Pons (tissue), 1 donor: ENCODE results near the gene TOX2.
A peak's percentile ranks its signal among the peaks of the same experiment; 100 is the strongest.
"Not testable (repeated sequence)": the region's sequence is repeated elsewhere in the genome, so short reads cannot be mapped to it uniquely, and the experiment has no call there.

Source experiments
- DNase-seq: peaks from one replicate; pipeline ENCODE4 v3.0.0-alpha.2; 2016; ENCODE audit warnings: low spot score

TOX2 gene

DNA sequence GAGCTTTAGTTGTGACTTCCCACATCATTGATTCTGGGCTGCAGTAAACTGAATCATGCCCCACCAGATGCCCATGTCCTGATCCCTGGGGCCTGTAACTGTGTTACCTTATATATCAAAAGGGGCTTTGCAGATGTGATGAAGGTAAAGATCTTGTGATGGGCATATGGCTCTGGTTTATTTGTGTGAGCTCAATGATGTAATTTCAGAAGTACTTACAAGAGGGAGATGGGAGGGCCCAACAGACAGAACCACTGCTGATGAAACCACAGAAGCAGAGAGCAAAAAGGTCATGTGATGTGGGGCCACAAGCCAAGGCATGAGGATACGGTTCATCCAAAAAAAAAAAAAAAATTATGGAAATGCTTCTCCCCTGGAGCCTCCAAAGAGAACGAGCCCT, 118.7 kb downstream of the TOX2 start:
- no peak for DNase-seq

DNA sequence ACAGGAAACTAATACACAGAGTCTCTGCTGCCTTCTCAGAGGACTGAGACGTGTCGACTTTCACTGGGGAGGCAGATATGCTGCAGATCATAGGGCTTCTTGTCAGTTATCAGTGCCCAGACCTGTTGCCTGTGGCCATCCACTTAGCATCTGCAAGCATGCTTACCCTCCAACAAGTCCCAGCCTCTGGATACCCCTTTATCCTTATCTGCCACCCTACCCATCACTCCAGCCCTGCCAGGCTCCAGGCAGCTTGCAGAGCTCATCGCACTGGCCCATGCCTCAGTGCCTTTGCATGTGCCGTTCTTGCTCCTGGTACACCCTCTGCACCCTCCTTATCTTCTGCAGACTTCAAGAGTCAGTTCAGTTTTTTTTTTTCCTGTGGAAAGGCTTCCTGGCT, 119.2 kb downstream of the TOX2 start:
- no peak for DNase-seq

DNA sequence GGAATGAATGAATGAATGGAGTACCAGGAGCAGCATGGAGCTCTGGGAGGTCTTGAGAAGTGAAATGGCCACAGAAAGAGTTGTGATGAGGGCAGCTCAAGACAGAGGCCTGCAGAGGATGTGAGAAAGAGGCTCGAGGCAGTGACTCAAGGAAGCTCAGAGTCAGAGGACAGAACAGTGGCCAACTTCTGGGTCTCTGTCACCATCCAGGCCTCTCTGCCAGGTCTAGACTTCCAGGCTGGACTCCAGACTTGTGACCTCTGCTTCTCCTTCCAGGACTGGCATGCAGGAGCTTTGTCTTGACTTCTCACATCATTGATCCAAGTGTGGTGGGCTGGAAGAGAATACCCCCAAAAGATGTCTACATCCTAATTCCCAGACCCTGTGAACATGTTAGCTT, 119.8 kb downstream of the TOX2 start:
- DNase-seq: no peak

DNA sequence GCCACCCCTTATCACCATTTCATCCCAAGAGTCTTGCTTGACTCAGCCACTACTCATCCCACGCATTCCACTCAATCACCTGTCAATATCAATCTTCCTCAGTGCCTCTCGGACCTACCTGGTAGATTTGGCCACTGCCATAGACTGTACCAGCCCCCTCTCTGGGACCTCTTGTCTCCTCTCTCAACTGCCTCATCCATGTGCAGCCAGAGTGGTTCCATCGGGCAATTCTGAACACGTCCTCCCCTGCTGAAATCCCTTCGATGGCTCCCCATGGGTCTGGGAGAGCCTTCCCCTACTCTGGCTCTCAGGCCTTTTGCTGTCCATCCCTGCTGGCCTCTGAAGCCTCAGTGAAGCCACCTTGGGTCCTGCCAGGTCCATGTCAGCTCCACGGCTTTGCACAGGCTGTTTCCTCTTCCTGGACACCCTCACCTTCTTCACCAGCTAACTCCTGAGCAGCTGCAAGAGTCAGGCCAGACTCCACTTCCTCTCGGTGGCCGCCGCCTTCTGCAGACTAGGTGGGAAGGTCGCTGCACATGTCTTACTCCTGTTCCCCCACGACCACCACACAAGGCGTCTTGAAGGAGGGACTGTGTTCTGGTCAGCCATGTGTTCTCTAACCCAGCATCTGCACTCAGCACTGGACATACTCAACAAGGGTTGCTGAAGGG, 120.4 kb downstream of the TOX2 start:
- no peak for DNase-seq

DNA sequence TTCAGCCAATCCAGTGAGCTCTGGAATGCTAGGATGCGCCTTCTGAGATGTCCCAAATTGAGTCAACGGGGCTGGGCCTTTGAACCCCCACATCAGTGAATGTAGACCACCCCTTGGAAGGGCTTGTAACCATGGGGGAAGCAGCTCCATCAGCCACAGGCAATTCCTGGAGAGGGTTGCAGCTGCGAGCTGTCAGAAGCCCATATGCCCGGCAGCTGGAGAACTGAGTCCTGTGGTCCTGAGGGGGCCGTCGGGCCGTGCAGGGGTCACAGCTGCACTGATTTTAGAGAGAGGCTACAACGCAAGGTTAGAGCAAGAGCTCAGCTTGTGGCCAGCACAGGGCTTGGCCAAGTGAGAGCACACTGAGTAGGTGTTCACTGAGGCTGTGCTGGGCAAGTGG, 121.3 kb downstream of the TOX2 start:
- no peak for DNase-seq

DNA sequence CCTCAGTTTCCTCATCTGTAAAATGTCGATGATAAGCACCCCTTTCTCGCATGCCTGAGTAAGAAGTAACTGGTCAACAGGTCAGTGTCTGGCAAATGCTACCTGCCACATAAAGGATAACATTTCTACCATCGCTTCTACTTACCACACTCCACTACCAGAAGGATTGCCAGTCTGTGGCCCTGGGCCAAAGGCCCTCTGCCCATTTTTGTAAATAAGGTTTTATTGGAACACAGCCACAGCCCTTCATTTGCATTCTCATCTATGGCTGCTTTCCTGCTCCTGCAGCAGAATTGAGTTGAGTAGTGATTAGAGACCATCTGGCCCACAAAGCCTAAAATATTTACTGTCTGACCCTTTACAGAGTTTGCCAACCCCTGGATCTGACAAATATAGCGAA, 121.8 kb downstream of the TOX2 start:
- DNase-seq: no peak

DNA sequence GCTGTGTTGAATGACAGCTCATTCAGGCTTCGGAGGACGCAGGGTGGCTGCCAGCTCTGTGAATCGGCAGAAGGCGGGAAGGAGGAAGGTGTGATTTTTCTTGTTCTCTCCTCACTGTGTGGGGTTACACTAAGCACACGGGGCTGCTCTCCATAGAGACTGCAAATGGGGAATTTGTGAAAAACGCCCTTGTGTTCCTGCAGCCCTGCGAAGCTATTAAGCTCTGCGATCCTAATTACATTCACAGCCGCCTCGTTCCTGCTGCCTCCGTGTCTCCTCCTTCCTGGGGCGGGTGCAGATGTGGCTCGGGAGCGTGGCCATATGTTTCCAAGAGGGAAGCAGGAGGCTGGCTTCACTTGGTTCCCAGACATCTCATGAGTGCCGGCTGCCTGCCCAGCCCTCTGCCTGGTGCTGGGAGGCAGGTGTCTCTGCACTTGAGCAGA, 124.0 kb downstream of the TOX2 start:
- peak; percentile 43 for DNase-seq

DNA sequence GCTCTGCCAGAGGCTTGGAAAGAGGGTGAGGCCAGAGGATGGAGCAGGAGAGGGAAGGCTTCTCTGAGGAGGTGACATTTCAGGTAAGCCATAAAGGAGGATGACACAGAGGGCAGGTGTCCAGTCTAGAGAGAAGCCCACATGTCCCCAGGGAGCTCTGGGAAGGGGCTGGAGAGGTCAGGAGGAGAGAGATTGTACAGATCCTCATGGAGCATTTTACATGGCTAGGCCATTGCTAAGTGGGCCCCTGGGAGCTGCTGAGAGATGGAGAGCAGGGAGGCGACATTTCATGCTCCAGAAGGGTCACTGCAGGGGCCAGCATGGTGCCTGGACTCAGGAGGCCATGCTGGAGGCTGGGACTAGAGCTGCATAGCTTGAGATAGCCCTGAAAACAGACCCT, 124.5 kb downstream of the TOX2 start:
- DNase-seq: no peak

DNA sequence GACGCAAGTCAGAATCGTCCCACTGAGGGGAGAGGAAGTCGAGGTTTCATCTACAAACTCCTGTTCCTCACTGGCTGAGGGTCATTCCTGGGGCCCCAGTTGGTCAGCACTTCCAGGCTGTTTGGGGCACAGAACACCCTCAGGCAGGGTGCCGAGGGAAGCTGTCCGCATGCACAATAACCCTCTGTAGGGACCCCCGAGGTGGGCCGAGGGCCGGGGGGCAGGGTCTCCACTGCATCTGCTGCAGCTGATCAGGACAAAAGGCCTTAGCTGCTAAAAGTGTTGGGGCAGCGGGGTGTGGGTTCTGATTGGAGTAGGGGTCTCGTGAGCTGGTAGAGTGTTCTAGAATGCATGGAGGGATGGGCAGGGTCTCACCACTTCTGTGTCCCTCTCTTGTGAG, 125.1 kb downstream of the TOX2 start:
- no peak for DNase-seq

DNA sequence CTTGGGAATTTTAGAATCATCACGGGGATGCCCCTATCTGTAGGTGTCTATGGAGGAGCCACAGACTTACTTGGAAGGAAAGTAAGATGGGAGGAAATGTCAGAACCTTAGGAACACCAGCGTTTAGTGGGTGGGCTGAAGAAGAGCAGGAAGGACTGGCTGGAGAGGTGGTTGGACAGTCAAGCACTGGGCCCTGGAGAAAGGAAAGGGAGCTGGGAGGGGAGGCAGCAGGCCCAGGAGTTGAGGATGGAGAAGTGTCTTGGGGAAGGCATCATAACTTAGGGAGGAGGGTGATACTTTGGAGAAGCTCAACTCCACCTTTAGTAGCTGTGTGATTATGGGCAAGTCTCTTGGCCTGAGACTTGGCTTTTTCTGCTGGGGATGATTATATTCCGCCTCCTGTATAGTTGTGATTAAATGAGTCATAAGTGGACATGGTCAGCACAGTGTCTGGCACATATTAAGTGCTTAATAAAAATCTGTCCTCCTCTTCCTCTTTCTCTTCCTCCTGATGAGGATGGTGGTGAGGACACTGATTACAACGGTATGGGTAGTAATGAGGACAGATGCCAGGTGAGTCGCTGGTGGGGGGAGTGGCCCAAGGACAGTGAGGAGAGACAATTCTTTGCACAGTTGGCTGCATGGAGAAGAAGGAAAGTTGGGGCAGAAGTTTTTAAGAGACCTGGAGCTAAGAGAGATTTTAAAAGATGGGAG, 125.7 kb downstream of the TOX2 start:
- no peak for DNase-seq

DNA sequence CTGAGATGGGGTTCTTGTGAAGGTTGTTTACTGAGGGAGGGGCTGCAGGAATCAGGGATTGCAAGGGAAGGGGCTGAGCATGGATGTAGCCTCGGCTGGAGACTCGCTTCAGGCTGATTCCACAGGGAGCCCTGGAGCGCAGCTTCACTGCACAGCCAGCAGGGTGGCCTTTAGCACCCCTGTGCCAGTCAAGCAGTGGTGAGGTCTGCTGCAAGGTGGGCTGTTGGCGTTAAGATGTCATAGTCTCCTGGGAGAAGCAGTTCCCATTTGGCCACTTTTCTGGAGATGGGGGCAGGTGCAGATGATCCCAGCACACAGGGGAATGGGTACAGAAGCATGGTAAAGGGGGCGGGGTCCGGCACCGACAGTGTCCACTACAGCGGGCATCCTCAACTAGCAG, 126.3 kb downstream of the TOX2 start:
- DNase-seq: no peak

DNA sequence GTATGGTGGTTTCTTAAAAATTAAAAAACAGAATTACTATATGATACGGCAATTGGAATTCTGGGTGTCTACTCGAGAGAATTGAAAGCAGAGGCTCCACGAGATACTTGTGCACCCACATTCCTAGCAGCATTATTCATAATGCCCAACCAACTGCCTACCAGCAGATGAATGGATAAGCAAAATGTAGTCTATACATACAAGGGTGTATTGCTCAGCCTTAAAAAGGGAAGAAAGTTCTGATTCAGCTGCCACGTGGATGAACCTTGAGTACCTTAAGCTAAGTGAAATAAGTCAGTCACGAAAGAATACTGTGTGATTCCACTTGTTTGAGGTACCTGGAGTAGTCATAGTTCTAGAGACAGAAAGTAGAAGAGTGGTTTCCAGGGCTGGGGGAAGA, 130.1 kb downstream of the TOX2 start:
- not testable (repeated sequence) for DNase-seq

DNA sequence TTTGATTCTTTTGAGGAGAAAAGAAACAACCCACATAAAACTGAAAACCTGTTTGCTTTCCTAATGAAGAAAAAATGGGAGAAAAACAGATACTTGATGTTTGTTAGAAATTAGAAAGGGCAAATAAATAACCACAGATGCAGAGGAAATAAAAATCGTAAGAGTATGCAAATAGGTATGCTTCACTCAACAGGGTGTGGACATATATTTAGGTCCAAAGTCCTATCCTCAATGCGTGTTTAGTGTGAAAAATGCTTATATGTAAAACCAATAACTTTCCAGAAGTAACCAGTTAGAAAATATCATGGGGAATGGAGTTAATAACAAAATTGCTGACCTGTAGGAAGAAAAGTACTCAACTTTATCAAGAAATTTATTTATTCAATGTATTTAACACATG, 135.7 kb downstream of the TOX2 start:
- no peak for DNase-seq

DNA sequence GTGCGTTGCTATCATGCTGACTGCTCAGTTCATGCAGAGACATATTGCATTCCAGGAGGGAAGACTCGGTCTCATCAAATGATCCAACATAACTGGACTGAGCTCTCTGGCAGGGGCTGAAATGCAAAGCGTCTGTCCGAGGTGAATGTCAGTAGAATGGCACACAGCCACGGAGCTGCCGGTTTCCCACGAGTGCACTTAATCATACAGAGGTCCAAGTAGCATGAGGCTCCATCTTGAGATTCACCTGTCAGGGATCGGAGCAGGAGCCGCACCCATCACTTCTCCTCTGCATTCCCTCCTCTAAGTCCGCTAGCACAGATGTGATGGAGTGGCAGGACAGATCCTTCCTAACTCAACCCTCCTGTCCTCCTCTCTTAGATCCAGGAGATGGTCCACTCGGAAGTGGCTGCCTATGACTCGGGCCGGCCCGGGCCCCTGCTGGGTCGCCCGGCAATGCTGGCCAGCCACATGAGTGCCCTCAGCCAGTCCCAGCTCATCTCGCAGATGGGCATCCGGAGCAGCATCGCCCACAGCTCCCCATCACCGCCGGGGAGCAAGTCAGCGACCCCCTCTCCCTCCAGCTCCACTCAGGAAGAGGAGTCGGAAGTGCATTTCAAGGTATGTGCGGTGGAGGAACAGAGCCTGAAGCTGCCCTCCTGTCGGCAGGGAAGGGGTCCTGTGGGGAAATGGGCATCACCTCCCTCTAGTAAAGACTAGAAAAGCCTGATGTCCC, 136.4 kb downstream of the TOX2 start:
- no peak for DNase-seq

DNA sequence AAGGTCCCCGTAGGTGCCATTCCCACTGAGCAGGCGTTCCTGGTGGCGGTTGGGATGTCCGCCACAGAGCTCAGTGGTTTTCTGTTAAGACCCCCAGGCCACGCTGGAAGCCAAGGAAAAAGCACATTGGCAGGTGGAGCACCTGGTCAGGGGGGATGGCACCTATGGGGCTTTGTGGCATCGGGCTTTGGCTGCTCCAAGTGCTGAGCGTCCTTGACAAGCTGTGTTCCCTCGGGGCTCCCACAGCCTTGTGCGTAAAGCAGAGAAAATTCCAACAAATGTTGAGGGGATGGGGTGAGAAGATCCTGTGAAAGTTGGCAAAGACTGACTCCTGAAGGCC, 137.0 kb downstream of the TOX2 start:
- DNase-seq: no peak

DNA sequence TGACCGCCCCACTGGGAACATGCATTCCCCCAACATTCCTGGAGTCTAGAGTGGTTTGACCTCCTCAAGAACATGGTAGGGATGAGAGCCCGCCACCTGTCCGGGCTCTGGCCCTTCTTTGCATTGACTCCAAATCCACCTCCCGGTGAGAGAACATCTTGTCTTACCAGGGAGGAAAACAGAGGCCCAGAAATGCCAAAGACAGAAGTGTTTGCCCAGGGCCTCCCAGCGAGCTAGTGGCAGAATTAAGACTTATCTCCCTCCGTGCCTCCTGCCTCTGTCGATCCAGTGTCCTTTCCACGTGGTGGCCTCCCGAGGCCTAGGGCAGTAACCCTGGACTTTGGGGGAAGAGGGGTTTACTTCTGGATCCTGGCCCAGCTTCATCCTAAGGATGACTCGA, 137.5 kb downstream of the TOX2 start:
- DNase-seq: no peak

DNA sequence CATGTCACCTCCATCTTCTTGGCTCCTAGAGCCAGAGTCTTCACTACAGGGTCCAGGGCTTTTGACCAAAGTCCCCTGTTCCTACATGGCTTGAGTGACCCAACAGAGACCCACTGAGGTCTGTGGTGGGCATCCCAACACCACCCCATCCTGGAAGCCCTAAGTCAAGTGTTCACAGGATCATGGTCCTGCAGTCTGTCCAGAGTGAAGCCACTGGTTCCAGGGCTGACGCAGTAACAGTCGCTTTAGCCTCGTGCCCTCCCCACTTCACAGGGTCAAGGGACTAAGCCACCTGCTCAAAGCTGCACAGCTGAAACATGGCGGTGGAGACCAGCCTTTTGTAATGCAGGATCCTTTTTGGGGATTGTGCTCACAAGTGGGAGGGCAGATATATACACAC, 138.4 kb downstream of the TOX2 start:
- no peak for DNase-seq

DNA sequence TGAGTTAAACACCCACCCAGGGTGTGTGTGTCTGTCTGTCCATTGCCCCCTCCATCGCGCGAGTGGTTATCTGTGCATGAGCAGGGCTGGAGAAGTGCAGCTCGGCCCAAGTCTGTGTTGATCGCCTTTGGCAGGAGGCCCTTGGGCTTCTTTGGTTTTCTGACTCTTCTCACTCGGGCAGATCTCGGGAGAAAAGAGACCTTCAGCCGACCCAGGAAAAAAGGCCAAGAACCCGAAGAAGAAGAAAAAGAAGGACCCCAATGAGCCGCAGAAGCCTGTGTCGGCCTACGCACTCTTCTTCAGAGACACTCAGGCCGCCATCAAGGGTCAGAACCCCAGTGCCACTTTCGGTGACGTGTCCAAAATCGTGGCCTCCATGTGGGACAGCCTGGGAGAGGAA, 139.5 kb downstream of the TOX2 start:
- DNase-seq: no peak

DNA sequence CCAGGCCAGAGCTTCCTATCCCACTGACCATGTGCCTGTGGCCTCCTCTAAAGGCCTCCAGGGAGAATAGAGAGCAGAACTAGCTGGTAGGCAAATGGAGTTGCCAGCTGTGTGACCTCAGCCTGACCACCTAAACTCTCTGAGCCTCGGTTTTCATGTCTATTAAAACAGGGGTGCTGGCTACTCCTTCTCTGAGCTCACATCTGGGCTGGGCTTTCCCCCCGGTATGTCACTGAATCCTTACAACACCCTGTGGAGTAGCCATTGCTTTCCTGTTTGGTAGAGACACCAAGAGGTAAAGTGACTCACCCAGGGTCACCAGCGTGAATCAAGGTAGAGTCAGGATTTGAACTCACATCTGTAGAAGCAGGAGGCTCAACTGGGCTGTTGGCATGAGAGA, 140.2 kb downstream of the TOX2 start:
- no peak for DNase-seq

DNA sequence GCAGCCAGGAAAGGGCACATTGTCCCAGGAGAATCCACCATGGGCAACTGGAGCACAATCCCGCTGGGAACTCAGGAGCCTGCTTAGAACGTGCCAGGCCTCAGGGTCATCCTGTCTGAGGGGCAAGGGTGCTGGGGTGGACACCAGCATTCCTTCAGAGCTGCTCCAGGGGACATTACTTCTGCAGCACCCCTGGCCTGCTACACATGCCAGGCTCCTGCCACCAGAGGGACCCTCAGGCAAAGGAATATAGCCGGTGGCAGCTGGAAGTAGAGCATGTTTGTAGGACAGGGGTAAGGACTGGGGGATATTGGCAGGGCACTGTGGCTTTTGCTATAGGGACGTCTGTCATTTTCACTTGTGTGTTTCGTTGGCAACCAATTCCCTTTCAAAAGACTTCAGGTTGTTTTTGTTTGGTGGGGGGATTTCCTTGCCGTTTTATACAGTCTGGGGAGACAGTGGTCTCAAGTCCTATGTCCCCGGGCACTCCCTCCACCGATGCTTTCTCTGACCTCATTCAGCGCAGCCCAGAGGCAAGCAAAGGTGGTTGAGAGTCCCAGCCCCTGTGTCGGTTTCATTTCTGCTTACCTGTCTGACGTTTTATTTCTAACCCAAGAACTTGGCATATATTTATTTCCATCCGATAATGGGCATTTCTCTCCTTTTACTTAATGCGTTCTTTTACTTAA, 141.5 kb downstream of the TOX2 start:
- DNase-seq: peak; percentile 41

DNA sequence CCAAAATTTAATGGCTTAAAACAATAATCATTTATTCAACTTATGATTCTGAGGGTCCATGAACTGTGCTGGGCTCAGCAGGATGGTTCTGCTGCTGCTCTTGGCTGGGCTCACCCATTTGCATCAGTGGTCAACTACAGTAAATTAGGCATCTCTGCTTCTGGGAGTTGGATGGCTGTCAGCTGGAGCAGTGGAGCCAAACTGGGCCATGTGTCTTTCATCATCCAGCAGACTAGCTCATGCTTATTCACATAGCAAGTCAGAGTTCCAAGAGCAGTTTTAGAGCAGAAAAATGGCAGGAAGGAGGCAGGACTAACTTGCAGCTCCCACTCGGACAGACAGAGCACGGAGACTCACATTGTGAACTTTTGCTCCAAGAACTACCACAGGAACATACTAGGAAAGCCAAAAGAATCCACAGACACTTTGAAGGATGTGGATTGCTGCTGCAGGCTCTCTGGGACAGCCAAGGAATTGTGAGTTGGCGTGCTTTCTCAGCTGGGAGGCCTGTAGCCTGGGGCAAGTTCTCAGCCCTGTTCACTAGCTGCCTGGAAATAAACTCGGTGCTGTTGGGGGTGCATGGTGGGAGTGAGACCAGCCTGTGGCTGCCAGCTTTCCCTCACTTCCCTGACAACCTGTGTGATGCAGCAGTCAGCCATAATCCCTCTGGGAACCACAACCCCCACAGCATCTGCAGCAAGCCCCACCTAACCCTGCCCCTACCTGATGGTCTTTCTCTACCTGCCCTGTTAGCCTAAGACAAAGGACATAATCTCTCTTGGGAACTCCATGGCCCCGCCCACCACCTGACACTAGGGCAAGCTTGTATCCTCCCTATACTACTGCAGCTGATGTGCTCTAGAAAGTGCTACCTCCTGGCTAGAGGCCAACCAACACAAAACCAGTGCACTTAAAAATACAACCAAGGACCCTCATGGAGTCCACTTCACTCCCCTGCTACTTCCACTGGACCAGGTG, 143.3 kb downstream of the TOX2 start:
- no peak for DNase-seq
